Measurements from ENCODE around the gene ANKLE2.

The ANKLE2 gene

DNA sequence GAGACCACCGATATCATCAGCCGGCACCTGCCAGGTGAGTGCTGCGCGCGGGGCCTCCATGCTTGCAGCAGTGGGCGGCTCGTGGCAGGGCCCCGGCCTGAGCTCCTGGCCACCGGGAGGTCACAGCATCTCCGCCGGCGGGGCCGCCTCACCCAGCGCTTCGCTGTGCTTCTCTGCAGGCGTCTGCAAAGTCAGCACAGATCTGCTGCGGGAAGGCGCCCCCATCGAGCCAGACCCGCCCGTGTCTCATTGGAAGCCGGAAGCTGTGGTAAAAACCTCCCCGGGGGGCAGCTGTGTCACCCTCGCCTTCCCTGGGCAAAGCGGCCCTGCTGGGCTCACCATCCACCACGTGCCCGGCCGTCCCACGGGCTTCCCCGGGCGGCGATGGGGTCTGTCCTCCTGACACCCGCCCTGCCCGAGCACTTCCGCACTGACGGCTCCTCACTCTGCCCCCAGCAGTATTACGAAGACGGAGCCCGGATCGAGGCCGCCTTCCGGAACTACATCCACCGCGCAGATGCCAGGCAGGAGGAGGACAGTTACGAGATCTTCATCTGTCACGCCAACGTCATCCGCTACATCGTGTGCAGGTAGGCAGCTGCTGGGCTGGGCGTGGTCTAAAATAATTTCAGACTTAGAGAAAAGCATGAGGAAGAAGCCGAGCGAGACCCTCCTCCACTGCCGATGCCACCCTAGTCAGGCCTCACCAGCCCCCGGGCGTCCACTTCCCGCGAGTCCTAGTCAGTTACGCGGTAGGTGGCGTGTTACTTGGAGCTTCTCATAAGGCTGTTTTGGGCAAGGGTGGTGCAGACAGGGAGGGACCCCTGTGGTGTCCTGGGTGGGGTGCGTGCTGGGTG is 43.9 kb downstream of the ANKLE2 start:
- TF ChIP-seq, protein P1, sequence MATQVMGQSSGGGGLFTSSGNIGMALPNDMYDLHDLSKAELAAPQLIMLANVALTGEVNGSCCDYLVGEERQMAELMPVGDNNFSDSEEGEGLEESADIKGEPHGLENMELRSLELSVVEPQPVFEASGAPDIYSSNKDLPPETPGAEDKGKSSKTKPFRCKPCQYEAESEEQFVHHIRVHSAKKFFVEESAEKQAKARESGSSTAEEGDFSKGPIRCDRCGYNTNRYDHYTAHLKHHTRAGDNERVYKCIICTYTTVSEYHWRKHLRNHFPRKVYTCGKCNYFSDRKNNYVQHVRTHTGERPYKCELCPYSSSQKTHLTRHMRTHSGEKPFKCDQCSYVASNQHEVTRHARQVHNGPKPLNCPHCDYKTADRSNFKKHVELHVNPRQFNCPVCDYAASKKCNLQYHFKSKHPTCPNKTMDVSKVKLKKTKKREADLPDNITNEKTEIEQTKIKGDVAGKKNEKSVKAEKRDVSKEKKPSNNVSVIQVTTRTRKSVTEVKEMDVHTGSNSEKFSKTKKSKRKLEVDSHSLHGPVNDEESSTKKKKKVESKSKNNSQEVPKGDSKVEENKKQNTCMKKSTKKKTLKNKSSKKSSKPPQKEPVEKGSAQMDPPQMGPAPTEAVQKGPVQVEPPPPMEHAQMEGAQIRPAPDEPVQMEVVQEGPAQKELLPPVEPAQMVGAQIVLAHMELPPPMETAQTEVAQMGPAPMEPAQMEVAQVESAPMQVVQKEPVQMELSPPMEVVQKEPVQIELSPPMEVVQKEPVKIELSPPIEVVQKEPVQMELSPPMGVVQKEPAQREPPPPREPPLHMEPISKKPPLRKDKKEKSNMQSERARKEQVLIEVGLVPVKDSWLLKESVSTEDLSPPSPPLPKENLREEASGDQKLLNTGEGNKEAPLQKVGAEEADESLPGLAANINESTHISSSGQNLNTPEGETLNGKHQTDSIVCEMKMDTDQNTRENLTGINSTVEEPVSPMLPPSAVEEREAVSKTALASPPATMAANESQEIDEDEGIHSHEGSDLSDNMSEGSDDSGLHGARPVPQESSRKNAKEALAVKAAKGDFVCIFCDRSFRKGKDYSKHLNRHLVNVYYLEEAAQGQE (IDR thresholded peaks at IDR 0.05; ENCODE audit: insufficient read depth in 1 of 2, low read depth in 2 of 2, low read length in 2 of 2), result no peak
- TF ChIP-seq POLR2AphosphoS5 (IDR thresholded peaks at IDR 0.05; ENCODE audit: low read depth, low read length), result peak; percentile 11; the same call in 1 of the 2 replicates

DNA sequence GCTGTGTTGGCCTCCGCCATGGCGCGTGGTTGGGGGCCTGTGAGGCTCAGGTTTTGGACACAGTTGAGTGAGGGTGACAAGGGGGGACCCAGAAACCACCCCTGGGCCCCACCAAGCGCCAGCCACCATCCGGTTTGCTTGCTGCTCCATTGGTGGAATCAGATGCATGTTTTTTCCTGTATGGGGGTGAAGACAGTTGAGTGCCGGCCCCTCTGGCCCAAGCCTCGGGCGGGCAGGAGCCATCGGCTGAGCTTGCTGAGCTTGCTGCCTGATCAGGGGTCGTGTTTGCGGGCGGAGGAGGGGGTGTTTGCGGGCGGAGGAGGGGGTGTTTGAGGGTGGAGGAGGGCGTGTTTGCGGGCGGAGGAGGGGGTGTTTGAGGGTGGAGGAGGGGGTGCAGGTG is 44.6 kb downstream of the ANKLE2 start:
- TF ChIP-seq SIN3A (IDR thresholded peaks at IDR 0.05; ENCODE audit: borderline replicate concordance, insufficient read depth, low read length) (no peak), FOXP2 (optimal IDR thresholded peaks at IDR 0.05; ENCODE audit: borderline replicate concordance, extremely low read depth, extremely low read length, insufficient read depth) (no peak), POLR2AphosphoS5 (IDR thresholded peaks at IDR 0.05; ENCODE audit: low read depth, low read length) (no peak), TAF1 (IDR thresholded peaks at IDR 0.05; ENCODE audit: borderline replicate concordance, insufficient read depth, low read length) (no peak)
- TF ChIP-seq, protein P1 (IDR thresholded peaks at IDR 0.05; ENCODE audit: insufficient read depth in 1 of 2, low read depth in 2 of 2, low read length in 2 of 2), result no peak

GRCh38 chr12:132716356-132716755 is 45.3 kb downstream of the ANKLE2 start:
- TF ChIP-seq POLR2AphosphoS5 (IDR thresholded peaks at IDR 0.05; ENCODE audit: low read depth, low read length) (no peak), SIN3A (IDR thresholded peaks at IDR 0.05; ENCODE audit: borderline replicate concordance, insufficient read depth, low read length) (no peak), FOXP2 (optimal IDR thresholded peaks at IDR 0.05; ENCODE audit: borderline replicate concordance, extremely low read depth, extremely low read length, insufficient read depth) (no peak), TAF1 (IDR thresholded peaks at IDR 0.05; ENCODE audit: borderline replicate concordance, insufficient read depth, low read length) (no peak)
- TF ChIP-seq, protein P1 (IDR thresholded peaks at IDR 0.05; ENCODE audit: insufficient read depth in 1 of 2, low read depth in 2 of 2, low read length in 2 of 2), result no peak

- TF ChIP-seq FOXP2 (optimal IDR thresholded peaks at IDR 0.05; ENCODE audit: borderline replicate concordance, extremely low read depth, extremely low read length, insufficient read depth) (no peak), POLR2AphosphoS5 (IDR thresholded peaks at IDR 0.05; ENCODE audit: low read depth, low read length) (no peak), SIN3A (IDR thresholded peaks at IDR 0.05; ENCODE audit: borderline replicate concordance, insufficient read depth, low read length) (no peak), TAF1 (IDR thresholded peaks at IDR 0.05; ENCODE audit: borderline replicate concordance, insufficient read depth, low read length) (no peak)
- TF ChIP-seq, protein P1 (IDR thresholded peaks at IDR 0.05; ENCODE audit: insufficient read depth in 1 of 2, low read depth in 2 of 2, low read length in 2 of 2), result no peak
Observed at GRCh38 chr12:132715874-132716273, 45.8 kb downstream of the ANKLE2 start.

All from PFSK-1 (cell line).